Tibial artery (tissue), 4 donors: Measurements from ENCODE around the gene KCNIP4.
"Not testable (repeated sequence)": the region's sequence is repeated elsewhere in the genome, so short reads cannot be mapped to it uniquely, and the experiment has no call there.

Experiments used
- DNase-seq, 2 donors: peaks; one replicate each; pipeline ENCODE4 v3.0.0-alpha.2; 2019
- H3K27ac ChIP-seq, 2 donors: fragments of 200-600 bp; sonication (generic) in 1 of 2; 1 replicate in 1 of 2; 2 replicates in 1 of 2; pipeline ENCODE4 v1.5.1; 2018 to 2019; ENCODE audit warnings: mild to moderate bottlenecking in 1 of 2
- H3K27me3 ChIP-seq, 2 donors: fragments of 200-600 bp; sonication (generic) in 1 of 2; one replicate each; pipeline versions ENCODE4 v1.5.1 to v1.6.0; 2016 to 2019
- H3K36me3 ChIP-seq, 3 donors: fragments of 200-600 bp; sonication (generic) in 2 of 3; one replicate each; pipeline ENCODE4 v1.5.1; 2016 to 2019; ENCODE audit warnings: mild to moderate bottlenecking in 2 of 3
- H3K4me1 ChIP-seq, 4 donors: fragments of 200-600 bp; sonication (generic) in 2 of 4; 1 replicate in 3 of 4; 2 replicates in 1 of 4; pipeline ENCODE4 v1.5.1; 2016 to 2019
- H3K4me3 ChIP-seq, 2 donors: fragments of 200-600 bp; sonication (generic) in 1 of 2; 1 replicate in 1 of 2; 2 replicates in 1 of 2; pipeline ENCODE4 v1.5.1; 2018 to 2019; ENCODE audit warnings: mild to moderate bottlenecking in 2 of 2
- H3K9me3 ChIP-seq, 3 donors: fragments of 200-600 bp; sonication (generic) in 1 of 3; one replicate each; pipeline ENCODE4 v1.5.1; 2016 to 2019
- intact Hi-C: fragments of 100-400 bp; cut with DNase I; formaldehyde crosslinking; loops from one replicate; pipeline ENCODE4 v1.15.0; 2023; ENCODE audit warnings: low total_unique reads
- TF ChIP-seq, protein P1 (sequence below), 2 experiments: fragments of 200-600 bp in 1 of 2; fragments of 450-650 bp in 1 of 2; IDR thresholded peaks; one replicate each; pipeline ENCODE4 v1.5.1; 2017 to 2019; ENCODE audit warnings: antibody characterized with exemption in 2 of 2, mild to moderate bottlenecking in 1 of 2, moderate library complexity in 1 of 2

KCNIP4 gene

DNA sequence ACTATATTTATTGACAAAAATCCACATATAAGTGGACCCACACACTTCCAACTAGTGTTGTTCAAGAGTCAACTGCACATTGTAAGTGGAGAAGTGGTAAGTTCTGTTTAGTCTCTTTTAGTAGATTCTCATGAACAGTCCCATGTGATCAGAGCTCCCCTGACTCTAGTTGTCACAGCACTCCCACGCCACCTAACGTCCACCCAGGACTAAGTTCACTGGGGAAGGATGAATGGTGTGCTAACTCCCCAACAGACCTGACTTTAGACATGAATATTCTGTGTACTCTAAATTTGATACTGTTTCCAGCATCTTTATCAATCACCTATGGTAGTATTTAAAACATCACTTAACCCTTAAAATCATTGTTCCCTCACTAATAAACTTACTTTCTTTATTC is 1188.5 kb downstream of the KCNIP4 start:
- DNase-seq = no peak
- intact Hi-C loops = no loop called here
- Histone ChIP-seq H3K9me3 (no peaks in the 10 kb centered on the region), H3K4me3 (no peak overlapping the region), H3K27me3 (no peaks in the 10 kb centered on the region), H3K27ac (no peak overlapping the region), H3K36me3 (no peaks in the 10 kb centered on the region), H3K4me1 (no peaks in the 10 kb centered on the region)
- TF ChIP-seq, protein P1, sequence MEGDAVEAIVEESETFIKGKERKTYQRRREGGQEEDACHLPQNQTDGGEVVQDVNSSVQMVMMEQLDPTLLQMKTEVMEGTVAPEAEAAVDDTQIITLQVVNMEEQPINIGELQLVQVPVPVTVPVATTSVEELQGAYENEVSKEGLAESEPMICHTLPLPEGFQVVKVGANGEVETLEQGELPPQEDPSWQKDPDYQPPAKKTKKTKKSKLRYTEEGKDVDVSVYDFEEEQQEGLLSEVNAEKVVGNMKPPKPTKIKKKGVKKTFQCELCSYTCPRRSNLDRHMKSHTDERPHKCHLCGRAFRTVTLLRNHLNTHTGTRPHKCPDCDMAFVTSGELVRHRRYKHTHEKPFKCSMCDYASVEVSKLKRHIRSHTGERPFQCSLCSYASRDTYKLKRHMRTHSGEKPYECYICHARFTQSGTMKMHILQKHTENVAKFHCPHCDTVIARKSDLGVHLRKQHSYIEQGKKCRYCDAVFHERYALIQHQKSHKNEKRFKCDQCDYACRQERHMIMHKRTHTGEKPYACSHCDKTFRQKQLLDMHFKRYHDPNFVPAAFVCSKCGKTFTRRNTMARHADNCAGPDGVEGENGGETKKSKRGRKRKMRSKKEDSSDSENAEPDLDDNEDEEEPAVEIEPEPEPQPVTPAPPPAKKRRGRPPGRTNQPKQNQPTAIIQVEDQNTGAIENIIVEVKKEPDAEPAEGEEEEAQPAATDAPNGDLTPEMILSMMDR (IDR thresholded peaks at IDR 0.05) = no peak

DNA sequence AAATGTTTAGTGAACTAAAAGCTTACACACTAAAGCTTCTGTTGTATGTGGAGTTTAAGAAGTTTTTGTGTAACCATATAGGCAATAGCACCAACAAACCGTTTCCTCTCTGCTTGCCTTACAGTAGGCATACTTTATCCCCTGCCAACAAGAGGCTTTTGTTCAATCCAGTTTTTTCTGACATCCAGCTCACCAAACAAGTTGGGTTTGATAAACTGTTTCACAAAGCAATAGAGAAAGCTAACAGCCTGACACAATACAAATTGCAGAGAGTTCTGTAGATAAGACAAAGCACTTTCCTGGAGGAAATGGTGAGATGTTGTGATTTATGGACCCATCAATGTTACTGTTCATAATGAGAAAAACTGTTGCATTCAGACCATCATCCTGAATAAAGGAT is 1194.5 kb downstream of the KCNIP4 start:
- TF ChIP-seq, protein P1 (IDR thresholded peaks at IDR 0.05) = no peak
- Histone ChIP-seq H3K27ac (no peak overlapping the region), H3K4me1 (no peaks in the 10 kb centered on the region), H3K27me3 (no peaks in the 10 kb centered on the region), H3K36me3 (peaks cover 0 to 7% (median 0%) of the 10 kb centered on the region in 3 donors), H3K9me3 (no peaks in the 10 kb centered on the region), H3K4me3 (no peak overlapping the region)
- intact Hi-C loops = no loop called here
- DNase-seq = no peak

DNA sequence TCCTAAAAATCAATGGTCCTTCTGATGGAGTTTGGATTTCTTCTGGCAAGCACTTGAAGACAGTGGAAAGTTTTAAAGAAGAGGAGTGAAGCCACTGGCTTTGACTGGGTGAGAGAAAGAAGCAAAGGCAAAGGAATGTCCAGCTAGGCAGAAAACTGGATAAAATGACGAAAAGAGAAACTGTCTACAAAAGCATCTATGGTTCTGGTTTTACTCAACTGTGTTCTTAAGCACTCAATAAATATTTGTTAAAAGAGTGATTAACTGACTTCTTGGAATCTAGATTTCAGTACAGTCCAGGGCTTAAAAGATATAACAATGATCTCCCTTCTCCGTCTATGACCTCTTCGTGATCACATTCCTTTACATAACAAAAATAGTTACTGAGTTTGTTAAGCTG is 1195.9 kb downstream of the KCNIP4 start:
- H3K4me3 ChIP-seq = no peak overlapping the region
- no peaks in the 10 kb centered on the region for H3K9me3 ChIP-seq
- TF ChIP-seq, protein P1 (IDR thresholded peaks at IDR 0.05) = no peak
- no peaks in the 10 kb centered on the region for H3K4me1 ChIP-seq
- no peak overlapping the region for H3K27ac ChIP-seq
- intact Hi-C loops = no loop called here
- H3K27me3 ChIP-seq = no peaks in the 10 kb centered on the region
- no peak for DNase-seq
- H3K36me3 ChIP-seq = peaks cover 0 to 7% (median 0%) of the 10 kb centered on the region in 3 donors

DNA sequence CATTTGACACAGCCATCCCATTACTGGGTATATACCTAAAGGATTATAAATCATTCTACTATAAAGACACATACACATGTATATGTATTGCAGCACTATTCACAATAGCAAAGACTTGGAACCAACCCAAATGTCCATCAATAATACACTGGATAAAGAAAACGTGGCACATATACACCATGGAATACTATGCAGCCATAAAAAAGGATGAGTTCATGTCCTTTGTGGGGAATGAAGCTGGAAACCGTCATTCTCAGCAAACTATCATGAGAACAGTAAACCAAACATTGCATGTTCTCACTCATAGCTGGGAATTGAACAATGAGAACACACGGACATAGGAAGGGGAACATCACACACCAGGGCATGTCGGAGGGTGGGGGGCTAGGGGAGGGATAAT is 1202.6 kb downstream of the KCNIP4 start:
- H3K27me3 ChIP-seq, H3K27ac ChIP-seq, DNase-seq, H3K4me1 ChIP-seq, intact Hi-C loops, H3K4me3 ChIP-seq, H3K36me3 ChIP-seq: not testable (repeated sequence)
- peaks cover 0 to 38% (median 0%) of the 10 kb centered on the region in 3 donors for H3K9me3 ChIP-seq

DNA sequence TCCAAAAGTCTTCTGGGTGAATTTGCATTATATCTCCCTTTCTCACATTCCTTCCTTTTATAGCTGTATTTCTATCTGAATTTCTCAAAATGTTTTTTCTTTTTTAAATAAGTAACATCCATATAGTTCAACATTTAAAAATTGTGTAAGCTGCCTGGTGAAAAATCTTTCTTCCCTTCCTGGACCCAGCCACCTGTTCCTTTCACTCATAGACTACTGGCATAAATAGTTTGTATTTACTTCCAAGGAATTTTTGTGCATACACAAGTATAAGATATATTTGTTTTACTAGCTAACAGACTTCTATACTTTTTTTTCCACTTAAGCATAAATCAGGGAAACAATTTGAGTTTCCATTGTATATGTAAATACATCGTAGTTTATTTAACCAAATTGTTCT is 1212.6 kb downstream of the KCNIP4 start:
- H3K36me3 ChIP-seq = peaks cover 60 to 80% (median 79%) of the 10 kb centered on the region in 3 donors
- no peaks in the 10 kb centered on the region for H3K27me3 ChIP-seq
- no peaks in the 10 kb centered on the region for H3K4me1 ChIP-seq
- DNase-seq = no peak
- intact Hi-C loops = no loop called here
- peaks cover 0 to 37% (median 7%) of the 10 kb centered on the region in 3 donors for H3K9me3 ChIP-seq
- TF ChIP-seq, protein P1 (IDR thresholded peaks at IDR 0.05) = no peak
- H3K27ac ChIP-seq = no peak overlapping the region
- no peak overlapping the region for H3K4me3 ChIP-seq

DNA sequence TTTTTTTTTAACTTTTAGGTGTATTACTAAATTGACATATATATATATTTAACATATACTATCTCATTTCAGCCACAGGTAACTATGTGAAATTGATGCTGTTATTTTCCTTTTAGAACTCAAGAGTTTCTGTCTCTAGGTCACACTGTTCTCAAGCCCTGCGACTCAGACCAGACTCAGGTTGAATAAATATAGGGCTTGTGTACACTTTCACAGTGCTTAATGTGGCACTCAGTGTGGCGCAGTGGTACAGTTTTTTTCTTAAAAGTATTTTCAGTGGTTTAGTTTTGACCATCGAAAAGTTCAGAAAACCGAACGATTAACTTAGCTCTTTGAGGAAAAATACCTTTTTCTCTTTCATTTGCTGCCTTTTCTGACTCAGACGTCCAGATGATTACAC is 1223.7 kb downstream of the KCNIP4 start:
- Histone ChIP-seq H3K9me3 (peaks cover 3 to 10% (median 6%) of the 10 kb centered on the region in 3 donors), H3K4me3 (no peak overlapping the region), H3K36me3 (peaks cover 80 to 91% (median 82%) of the 10 kb centered on the region in 3 donors), H3K27ac (no peak overlapping the region), H3K27me3 (no peaks in the 10 kb centered on the region), H3K4me1 (no peaks in the 10 kb centered on the region)
- no peak for DNase-seq
- TF ChIP-seq, protein P1 (IDR thresholded peaks at IDR 0.05) = no peak
- intact Hi-C loops = no loop called here
